Hematopoietic multipotent progenitor cell treated with erythropoietin and hydrocortisone succinate and interleukin-3 and kit ligand, for 15 days (in vitro differentiated cells): Measurements from ENCODE around the gene SCAMP1.
"Not testable (repeated sequence)": the region's sequence is repeated elsewhere in the genome, so short reads cannot be mapped to it uniquely, and the experiment has no call there.

Source experiments
- DNase-seq: peaks from one replicate; pipeline ENCODE4 v3.0.0-alpha.2; 2015; ENCODE audit warnings: low spot score

Gene SCAMP1

DNA sequence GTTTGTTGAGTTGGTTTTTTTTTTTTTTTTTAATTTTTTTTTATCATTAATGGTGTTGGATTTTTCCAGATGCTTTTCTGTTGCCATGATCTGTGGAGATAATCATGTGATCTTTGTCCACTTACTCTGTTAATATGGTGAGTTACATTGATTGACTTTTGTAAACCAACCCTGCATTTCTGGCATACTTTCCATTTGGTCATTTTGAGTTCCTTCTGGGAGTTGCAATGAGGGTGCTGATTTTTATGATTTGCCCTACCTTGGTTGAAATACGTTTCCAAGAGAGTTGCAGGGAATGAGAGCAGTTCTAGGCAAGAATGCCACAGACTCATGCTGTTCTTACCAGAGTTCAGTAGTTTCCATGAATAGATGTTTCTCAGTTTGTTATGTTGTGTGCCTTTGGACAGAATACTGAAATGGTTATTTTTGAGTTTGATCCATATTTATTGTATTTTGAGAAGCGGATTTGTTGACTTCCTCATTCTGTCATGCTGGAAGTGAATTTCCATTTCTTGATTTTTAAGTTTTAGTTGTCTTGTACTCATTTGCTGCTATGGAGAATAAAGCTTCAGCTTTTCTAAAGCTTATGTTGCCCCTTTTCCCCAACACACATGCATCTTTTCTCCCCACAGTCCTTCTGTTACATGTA, 69.0 kb downstream of the SCAMP1 start:
- DNase-seq: no peak

DNA sequence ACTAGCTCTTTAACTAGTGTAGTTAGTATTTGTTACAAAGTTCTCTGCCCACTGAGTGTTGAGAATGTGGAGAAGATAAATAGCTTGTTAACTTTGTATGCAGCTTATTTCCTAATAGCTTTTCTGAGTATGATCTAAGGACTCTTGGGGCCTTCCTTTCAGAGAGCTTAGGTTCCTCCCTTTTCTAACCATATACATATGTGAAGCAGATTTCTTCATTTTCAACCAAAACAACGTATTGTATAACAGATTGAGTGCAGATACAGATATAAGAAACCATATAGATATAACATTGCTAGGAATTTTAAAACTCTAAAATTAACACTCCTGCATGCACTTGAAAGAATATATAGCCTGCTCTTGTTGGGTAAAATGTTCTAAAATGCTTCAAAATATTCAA, 70.4 kb downstream of the SCAMP1 start:
- DNase-seq: no peak

DNA sequence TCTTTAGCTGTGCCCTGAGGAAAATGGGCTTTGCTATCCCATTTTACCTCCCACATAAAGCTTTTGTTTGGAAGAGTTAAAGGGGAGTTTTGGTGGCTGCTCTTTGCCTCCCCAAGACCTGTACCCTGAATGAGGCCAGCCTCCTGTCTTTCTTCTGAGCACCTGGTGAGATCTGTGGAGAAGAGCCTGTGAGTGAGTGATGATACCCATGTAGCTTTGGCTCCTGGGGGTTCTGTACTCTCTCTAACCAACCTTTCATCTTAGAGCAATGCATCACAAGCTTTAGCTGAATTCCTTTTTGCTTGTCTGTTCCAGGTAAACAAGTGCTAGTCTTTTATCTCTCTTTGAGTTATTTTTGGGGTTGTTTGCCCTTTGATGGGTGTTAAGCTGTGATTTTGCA, 73.6 kb downstream of the SCAMP1 start:
- DNase-seq: no peak

DNA sequence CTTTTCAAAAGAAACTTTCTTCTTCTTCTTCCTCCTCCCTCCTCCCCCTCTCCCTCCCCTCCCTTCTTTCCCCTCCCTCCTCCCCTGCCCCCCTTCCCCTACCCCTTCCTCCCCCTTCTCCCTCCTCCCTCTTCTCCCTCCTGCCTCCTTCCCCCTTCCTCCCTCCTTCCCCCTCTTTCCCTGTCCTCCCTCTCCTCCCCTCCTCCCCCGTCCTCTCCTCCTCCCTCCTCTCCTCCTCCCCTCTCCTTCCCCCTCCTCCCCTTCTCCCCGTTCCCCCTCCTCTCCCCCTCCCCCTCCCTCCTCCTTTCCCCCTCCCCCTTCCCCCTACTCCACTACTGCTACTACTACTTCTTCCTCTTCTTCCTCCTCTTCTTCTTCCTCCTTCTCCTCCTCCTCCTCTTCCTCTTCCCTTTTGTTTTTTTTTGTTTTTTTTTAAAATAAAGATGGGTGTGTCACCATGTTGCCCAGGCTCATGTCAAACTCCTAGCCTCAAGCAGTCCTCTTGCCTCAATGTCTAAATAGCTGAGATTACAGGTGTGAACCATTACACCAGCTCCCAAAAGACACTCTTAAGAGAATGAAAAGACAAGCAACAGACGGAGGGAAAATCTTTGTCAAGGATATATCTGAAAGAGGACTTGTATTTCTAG, 87.5 kb downstream of the SCAMP1 start:
- DNase-seq: no peak

DNA sequence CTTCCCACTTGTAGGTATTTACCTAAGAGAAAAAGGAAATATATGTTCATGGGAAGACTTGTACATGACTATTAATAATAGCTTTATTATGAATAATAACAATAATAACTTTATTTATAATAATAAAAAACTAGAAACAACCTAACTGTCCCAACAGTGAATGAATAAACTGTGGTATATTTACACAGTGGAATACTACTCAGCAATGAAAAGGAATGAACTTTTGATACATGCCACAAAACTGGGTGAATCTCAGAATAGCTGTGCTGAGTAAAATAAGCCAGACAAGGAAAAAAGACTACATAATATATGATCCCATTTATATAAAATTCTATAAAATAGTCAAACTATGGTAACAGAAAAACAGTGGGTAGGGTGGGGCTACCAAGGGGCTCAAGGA, 88.7 kb downstream of the SCAMP1 start:
- DNase-seq: no peak

DNA sequence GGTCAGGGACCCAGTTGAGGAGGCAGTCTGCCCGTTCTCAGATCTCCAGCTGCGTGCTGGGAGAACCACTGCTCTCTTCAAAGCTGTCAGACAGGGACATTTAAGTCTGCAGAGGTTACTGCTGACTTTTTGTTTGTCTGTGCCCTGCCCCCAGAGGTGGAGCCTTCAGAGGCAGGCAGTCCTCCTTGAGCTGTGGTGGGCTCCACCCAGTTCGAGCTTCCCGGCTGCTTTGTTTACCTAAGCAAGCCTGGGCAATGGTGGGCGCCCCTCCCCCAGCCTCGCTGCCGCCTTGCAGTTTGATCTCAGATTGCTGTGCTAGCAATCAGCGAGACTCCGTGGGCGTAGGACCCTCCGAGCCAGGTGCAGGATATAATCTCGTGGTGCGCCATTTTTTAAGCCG, 97.1 kb downstream of the SCAMP1 start:
- DNase-seq: not testable (repeated sequence)

DNA sequence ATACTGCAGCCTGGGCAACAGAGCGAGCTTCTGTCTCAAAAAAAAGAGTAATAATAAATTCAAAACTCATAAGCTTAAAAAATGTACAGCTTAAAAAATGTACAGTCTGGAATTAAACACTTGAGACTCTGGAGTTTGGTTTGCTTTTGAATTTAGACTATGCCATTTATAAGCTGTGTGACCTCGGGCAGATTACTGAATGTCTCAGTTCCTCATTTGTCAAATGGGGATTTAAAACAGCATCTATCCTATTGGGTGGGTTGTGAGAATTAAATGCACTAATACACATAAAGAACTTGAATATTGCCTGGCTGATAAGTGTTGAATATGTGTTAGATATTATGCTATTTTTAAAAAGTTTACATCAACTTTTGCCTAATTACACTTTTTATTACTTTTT, 98.4 kb downstream of the SCAMP1 start:
- DNase-seq: no peak

DNA sequence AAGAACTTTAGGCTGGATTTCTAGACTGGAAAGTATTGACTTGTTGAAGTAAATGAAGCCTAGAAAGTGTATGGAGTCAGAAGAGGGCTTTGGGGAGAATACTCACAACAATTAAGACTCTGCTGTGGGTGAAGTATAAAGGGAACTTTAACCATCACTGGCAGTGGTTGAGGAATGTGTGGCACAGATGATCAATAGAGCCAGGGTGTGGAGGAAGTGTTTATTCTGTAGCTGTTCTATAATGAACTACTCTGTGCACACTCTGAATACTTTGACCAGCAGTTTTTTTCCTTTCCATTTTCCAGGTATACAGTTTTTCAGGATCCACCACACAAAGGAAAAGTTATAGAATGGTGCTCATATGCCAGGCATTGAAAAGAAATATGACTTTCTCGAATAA, 106.7 kb downstream of the SCAMP1 start:
- DNase-seq: no peak

DNA sequence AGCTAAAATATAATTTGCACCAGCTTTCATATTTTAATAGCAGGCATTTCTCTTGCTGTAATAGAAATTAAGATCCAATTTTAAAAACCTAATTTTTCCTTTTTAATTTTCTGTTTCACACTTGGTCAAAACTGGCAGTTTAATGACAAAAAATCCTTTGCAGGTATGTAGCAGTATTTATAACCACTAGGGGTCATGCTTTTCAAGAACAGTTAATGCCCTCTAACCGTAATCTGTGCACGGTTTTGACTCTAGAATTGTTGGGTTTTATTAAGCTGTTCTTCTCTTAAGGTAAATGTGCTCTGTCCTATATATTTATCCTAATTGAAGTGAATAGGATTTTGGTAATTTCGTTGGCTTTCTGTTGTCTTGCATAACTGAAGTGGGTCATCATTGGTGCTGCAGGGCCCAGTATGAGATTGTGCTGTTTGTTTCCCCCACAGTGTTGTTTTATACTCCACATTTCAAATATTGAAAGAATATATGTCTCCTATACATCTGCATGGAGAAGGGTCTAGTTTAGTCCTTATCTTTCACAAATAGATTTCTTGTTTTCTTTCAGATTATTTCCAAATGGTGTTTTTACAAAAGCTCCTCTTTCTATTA, 107.4 kb downstream of the SCAMP1 start:
- DNase-seq: peak; percentile 64

DNA sequence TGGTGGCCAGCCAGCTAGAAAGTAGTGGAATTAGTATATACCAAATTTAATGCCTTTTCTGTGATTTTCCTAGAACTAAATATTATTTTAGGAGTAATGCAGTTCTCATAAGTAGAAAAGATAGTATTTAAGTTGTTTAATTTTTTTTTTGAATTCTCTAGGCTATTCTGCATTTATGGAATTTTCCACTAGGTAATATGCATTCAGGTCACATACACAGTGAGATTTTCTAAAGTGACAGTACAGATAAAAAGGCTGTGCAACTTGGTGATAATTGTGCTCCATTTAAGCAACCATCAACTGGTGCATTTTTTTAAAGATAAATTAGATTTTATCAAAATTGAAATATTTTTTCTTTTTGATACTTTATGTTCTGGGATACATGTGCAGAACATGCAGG, 111.5 kb downstream of the SCAMP1 start:
- no peak for DNase-seq

DNA sequence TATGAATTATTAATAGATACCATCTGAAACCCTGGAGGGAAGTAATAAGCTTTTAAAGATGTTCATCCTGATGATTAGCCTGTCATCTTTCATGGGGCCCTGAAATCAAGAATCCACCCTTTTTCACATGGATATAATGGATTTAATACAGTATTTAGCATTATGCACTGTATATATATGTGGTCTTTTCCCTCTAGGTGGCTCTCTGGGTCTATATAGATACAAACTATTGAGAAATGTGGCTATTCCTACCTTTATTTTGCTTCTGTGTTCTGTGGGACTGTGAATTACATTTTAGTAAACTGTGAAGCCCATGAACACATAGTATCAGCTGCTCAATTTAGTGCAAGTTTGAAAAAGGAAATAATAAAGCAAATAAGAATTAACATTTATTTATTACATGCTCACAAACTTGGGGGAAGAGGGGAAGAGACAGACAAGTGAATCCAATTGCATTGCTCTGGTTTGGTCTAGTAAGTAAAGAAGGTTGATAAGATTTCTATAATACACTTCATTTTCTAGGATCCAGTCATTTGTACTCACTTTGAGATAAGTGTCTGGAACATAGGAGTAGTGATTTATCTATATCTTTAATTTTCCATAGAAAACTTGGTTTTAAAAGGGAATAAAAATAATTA, 112.2 kb downstream of the SCAMP1 start:
- DNase-seq: peak; percentile 42

DNA sequence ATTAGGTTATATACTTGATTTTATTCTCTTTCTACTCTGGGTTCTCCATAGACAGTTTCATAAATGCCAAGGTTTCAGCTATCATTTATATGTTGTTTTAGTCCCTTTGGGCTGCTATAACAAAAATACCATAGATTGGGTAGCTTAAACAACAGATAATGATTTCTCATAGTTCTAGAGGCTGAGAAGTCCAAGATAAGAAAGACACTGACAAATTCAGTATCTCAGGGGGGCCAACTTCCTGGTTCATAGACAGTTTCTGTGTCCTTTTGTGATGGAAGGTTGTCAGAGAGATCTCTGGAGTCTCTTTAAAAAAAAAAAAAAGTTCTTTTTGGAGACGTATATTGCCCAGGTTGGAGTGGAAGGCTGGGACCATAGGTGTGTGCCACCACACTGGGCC, 113.3 kb downstream of the SCAMP1 start:
- no peak for DNase-seq

DNA sequence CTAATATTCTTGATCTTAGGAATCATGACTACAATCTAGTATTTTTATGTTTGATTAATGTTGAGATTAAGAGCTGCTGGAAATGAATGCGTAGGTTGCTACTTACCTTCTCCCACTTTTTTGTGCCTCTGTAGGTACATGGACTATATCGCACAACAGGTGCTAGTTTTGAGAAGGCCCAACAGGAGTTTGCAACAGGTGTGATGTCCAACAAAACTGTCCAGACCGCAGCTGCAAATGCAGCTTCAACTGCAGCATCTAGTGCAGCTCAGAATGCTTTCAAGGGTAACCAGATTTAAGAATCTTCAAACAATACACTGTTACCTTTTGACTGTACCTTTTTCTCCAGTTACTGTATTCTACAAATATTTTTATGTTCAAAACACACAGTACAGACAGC, 115.0 kb downstream of the SCAMP1 start:
- DNase-seq: no peak

DNA sequence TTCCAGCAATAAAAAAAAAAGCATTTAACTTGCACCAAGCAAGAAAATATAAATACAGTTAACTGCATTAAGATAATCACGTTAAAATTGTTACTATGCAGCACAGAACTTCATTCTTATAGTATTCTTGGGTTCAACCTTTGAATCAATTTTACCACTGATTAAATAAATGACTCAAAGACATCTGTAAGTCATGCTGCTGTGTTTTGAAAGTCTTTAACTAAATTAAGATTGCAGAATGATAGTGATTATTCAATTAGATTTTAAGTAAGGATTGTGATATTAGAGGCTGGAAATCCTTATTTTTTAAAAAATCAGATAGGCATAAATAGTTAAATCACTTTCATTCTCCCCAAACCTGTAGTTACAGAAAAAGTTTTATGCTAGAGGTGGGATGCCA, 116.4 kb downstream of the SCAMP1 start:
- DNase-seq: no peak

DNA sequence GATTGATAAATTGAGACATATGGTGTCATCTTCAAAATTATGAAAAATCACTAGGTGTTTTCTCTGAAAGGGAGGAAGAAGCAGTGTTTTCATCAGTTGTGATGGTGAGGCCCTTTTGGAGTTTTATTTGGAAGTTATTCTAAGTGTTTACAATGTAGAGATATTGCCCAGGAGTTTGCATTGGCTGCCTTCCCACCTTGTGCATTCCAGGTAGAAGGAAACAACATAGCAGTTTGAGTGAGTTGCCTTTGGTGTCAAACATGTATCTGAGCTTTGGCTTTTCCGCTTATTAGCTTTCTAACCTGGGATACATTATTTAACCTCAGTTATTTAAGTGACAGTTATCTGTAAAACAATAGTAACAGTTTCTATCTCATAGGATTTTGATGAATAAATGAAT, 122.5 kb downstream of the SCAMP1 start:
- DNase-seq: no peak

DNA sequence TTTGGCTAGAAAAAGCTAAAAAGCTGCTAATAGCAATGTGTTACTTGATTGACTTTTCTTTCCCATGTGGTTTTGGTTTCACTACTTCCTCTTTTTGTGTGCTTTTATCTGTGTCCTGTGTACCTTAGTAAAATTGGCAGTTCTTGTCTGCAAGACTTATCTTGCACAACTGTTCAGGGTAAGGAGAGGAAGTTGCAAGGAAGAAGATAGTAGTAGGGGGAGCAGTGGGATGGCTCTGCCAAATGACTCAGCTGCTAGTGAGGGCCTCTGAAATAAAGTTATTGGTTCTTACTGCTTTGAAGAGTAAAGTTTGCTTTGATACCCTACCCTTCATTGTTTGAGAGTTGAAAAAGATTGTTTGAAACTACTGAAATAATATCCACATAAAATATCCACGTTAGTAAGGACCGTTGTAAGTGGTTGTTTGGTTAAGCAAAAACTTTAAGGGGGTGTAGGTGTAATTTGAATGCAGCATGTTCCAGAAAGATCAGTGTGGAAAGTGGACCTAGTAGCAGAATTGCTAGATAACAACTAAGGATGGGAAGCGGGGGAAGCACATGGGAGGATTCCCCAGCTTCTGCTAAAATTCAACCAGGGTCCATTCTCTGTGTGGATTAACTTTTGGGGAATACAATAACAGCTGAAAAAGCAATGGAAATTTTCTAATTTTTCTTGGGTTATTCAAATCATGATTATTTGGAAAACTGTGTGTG, 123.5 kb downstream of the SCAMP1 start:
- DNase-seq: peak; percentile 61

DNA sequence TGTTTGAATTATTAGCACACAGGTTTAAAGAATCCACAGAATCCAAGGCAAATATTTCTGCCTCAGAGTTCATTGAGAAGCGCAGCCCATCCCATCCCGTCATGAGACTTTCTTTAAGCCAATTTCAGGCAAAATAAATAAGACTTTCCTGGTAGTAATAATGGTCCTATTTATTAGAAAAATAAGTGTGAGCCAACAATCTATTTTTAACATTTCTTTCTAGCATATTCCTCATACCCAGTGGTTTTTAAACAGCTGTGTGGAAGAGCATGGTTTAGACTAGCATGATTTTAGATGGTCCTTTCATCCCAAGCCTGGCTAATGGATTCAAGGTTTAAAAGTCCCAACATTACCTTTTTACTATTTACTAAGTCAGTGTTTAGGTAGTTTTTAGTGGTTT, 125.8 kb downstream of the SCAMP1 start:
- no peak for DNase-seq

DNA sequence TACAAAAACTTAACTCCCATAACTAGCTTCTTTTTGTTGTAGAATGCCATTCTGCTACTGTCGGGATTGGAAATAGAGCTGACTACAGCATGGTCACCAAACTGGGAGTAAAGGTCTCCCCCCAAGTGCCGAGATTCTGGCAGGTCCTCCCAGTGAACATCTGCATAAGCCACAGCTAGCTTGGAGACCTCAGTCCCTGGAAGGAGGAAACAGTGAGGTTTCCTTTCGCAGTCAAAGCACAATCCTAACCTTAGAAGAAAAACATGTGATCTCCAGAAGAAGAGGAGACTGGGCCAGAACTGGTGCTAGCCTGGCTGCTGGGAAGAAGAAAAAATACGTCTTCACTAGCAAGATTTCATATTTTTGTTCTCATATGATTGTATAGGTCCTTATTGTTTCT, 127.4 kb downstream of the SCAMP1 start:
- no peak for DNase-seq

DNA sequence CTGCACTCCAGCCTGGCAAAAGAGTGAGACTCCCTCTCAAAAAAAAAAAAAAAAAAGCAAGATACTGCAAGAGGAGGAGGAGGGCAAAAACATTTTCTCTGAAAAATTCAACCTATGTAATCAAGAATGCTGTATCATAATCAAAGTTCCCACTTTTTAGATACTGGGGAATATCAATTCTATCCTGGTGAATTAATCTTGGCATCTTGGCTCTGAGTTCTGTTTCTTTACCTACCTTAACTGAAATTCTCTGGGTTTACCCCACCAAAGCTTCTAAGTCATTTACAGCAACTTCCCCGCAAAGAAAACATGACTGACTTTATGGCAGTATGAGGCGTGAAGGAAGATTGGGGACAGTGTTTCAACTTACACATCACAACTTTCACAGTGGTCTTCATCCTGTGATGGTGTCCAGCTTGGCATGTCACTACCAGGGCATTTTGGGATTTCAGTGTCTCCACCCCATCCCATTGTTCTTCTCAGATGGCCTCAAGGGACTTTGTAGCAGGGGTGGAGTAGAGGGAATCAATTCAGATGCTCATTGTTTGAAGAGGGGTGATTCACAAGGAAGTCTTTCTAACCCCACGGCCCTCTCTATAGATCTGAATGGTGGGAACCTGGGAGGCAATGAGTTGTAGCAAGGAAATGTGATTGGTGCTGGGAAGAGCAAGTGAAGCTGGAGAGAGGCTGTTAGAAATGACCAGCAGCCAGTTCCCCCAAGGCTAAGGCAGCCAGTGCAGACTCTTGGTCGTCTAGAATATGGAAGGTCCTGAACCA, 130.5 kb downstream of the SCAMP1 start:
- no peak for DNase-seq

DNA sequence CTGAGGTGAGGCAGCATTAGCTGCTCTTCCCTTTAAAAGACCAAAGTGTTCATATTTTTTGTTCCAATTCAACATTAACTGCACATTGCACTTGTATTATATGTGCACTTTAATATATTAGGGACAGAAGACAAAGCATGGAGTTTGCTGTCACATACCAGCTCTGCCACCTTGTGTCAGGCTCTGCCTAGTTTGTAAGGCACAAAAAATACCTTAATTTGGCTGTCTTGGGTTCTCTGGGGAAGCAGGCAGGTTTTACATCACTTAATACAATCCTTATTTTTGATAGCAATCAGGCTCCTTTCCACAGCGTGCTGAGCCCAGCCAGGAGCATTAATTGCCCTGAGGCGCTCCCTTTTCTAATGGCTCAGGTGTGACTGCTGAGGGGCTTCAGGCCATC, 131.8 kb downstream of the SCAMP1 start:
- DNase-seq: no peak

DNA sequence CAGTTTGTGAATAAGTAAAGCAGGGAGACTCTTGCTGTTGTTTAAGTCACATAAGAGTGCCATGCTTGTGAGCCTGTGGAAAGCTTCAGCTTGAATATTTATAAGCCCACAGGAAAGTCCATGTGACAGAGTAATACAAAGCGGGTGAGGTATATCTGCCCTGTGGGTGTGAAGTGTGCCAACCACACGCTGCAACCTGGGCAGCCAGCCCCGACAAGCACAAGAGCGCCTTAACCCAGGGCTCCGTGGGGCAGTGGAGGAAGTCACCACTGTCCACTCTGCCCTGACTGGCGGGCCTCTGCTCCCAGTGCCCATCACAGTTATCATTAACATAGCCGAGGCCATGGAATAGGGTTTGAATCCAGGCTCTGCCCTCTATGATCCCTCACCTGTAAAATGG, 132.2 kb downstream of the SCAMP1 start:
- no peak for DNase-seq

DNA sequence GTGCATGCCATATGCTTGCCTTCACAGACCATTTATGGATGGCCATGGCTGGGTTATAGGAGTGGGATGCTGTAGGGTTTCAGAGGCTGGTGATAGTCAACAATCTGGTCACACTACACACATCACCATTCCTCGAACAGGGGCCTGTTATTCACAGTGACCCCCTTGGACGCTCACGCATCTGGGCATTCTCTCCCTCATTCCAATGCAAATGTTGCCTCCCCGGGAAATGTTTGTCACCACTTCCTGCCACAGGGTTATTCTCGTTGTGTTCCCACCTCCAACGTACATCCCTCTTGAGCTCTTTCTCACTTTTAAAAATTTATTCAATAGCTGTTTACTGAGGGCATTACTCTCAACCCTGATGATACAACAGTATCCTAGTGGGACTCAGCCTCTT, 135.4 kb downstream of the SCAMP1 start:
- DNase-seq: no peak
